ENCODE data around the gene MED16.

DNA sequence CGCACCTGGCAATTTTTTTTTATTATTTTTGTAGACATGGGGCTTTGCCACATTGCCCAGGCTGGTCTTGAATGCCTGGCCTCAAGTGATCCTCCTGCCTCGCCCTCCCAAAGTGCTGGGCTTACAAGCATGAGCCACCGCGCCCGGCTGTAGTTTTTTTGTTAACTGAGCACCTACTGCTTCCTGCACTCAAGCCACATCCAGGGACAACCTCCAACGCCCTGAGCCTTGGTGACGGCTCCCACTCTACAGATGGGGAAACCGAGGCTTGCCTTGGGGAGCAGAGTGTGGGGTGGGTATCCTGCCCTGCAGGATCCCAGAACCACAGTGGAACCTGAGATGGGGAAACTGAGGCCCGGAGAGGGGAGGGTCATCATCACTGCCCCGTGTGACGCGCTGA, 37.8 kb downstream of the MED16 start:
- TF ChIP-seq POLR2AphosphoS5 (IDR thresholded peaks at IDR 0.05; ENCODE audit: low read depth, low read length): no peak
- TF ChIP-seq TAF1 (IDR thresholded peaks at IDR 0.05; ENCODE audit: borderline replicate concordance, insufficient read depth, low read length): no peak
- TF ChIP-seq, protein P1, sequence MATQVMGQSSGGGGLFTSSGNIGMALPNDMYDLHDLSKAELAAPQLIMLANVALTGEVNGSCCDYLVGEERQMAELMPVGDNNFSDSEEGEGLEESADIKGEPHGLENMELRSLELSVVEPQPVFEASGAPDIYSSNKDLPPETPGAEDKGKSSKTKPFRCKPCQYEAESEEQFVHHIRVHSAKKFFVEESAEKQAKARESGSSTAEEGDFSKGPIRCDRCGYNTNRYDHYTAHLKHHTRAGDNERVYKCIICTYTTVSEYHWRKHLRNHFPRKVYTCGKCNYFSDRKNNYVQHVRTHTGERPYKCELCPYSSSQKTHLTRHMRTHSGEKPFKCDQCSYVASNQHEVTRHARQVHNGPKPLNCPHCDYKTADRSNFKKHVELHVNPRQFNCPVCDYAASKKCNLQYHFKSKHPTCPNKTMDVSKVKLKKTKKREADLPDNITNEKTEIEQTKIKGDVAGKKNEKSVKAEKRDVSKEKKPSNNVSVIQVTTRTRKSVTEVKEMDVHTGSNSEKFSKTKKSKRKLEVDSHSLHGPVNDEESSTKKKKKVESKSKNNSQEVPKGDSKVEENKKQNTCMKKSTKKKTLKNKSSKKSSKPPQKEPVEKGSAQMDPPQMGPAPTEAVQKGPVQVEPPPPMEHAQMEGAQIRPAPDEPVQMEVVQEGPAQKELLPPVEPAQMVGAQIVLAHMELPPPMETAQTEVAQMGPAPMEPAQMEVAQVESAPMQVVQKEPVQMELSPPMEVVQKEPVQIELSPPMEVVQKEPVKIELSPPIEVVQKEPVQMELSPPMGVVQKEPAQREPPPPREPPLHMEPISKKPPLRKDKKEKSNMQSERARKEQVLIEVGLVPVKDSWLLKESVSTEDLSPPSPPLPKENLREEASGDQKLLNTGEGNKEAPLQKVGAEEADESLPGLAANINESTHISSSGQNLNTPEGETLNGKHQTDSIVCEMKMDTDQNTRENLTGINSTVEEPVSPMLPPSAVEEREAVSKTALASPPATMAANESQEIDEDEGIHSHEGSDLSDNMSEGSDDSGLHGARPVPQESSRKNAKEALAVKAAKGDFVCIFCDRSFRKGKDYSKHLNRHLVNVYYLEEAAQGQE (IDR thresholded peaks at IDR 0.05; ENCODE audit: insufficient read depth in 1 of 2, low read depth in 2 of 2, low read length in 2 of 2): no peak
- TF ChIP-seq SIN3A (IDR thresholded peaks at IDR 0.05; ENCODE audit: borderline replicate concordance, insufficient read depth, low read length): no peak
- TF ChIP-seq FOXP2 (optimal IDR thresholded peaks at IDR 0.05; ENCODE audit: borderline replicate concordance, extremely low read depth, extremely low read length, insufficient read depth): no peak

Data from PFSK-1 (cell line).